Measurements from ENCODE around the gene SLC35E2B.
"Not testable (repeated sequence)": the region's sequence is repeated elsewhere in the genome, so short reads cannot be mapped to it uniquely, and the experiment has no call there.

Gene SLC35E2B

GRCh38 chr1:1715109-1715883, 22.7 kb upstream of the SLC35E2B start:
- H3K9me3 Mint-ChIP-seq, DNase-seq, H3K4me3 Mint-ChIP-seq, H3K4me1 Mint-ChIP-seq, ATAC-seq, H3K27ac Mint-ChIP-seq, H3K27me3 Mint-ChIP-seq: not testable (repeated sequence)
- peaks cover 37% of the 10 kb centered on the region for H3K36me3 Mint-ChIP-seq (ENCODE audit: low read depth)

GRCh38 chr1:1707897-1708296, 15.3 kb upstream of the SLC35E2B start:
- H3K27ac Mint-ChIP-seq; H3K9me3 Mint-ChIP-seq; H3K4me1 Mint-ChIP-seq; H3K36me3 Mint-ChIP-seq (ENCODE audit: low read depth); DNase-seq; H3K4me3 Mint-ChIP-seq; ATAC-seq; H3K27me3 Mint-ChIP-seq: not testable (repeated sequence)

GRCh38 chr1:1707241-1707640, 14.6 kb upstream of the SLC35E2B start:
- H3K4me1 Mint-ChIP-seq; H3K27ac Mint-ChIP-seq; H3K9me3 Mint-ChIP-seq; ATAC-seq; H3K27me3 Mint-ChIP-seq; DNase-seq; H3K4me3 Mint-ChIP-seq; H3K36me3 Mint-ChIP-seq (ENCODE audit: low read depth): not testable (repeated sequence)

- H3K9me3 Mint-ChIP-seq; ATAC-seq; H3K4me3 Mint-ChIP-seq; DNase-seq; H3K27ac Mint-ChIP-seq; H3K27me3 Mint-ChIP-seq; H3K4me1 Mint-ChIP-seq; H3K36me3 Mint-ChIP-seq (ENCODE audit: low read depth): not testable (repeated sequence)
Observed at GRCh38 chr1:1705623-1706022, 13.0 kb upstream of the SLC35E2B start.

- ATAC-seq; H3K4me1 Mint-ChIP-seq; H3K27me3 Mint-ChIP-seq; DNase-seq; H3K4me3 Mint-ChIP-seq; H3K36me3 Mint-ChIP-seq (ENCODE audit: low read depth); H3K27ac Mint-ChIP-seq; H3K9me3 Mint-ChIP-seq: not testable (repeated sequence)
Observed at GRCh38 chr1:1704284-1704957, 11.8 kb upstream of the SLC35E2B start.

- DNase-seq (no peak), ATAC-seq (no peak)
- Mint-ChIP-seq H3K4me3 (no peak overlapping the region), H3K4me1 (no peaks in the 10 kb centered on the region), H3K36me3 (ENCODE audit: low read depth) (peaks cover 7% of the 10 kb centered on the region), H3K9me3 (no peaks in the 10 kb centered on the region), H3K27ac (no peak overlapping the region), H3K27me3 (no peaks in the 10 kb centered on the region)
Observed at GRCh38 chr1:1703796-1704195, 11.2 kb upstream of the SLC35E2B start.

GRCh38 chr1:1702506-1702905, 9.9 kb upstream of the SLC35E2B start:
- not testable (repeated sequence) for H3K9me3 Mint-ChIP-seq, H3K4me3 Mint-ChIP-seq

GRCh38 chr1:1700557-1700956, 8.0 kb upstream of the SLC35E2B start:
- H3K27me3 Mint-ChIP-seq; H3K4me1 Mint-ChIP-seq; ATAC-seq; DNase-seq; H3K36me3 Mint-ChIP-seq (ENCODE audit: low read depth); H3K27ac Mint-ChIP-seq; H3K4me3 Mint-ChIP-seq; H3K9me3 Mint-ChIP-seq: not testable (repeated sequence)

More at GRCh38 chr1:1702506-1702905, 9.9 kb upstream of the SLC35E2B start:
- not testable (repeated sequence) for DNase-seq; H3K4me1 Mint-ChIP-seq; H3K27ac Mint-ChIP-seq; ATAC-seq; H3K36me3 Mint-ChIP-seq (ENCODE audit: low read depth); H3K27me3 Mint-ChIP-seq

- H3K27me3 Mint-ChIP-seq, H3K27ac Mint-ChIP-seq, ATAC-seq: not testable (repeated sequence)
Observed at GRCh38 chr1:1700067-1700466, 7.5 kb upstream of the SLC35E2B start.

GRCh38 chr1:1699061-1699460, 6.5 kb upstream of the SLC35E2B start:
- H3K9me3 Mint-ChIP-seq, result not testable (repeated sequence)

More at GRCh38 chr1:1700067-1700466, 7.5 kb upstream of the SLC35E2B start:
- DNase-seq; H3K9me3 Mint-ChIP-seq; H3K4me3 Mint-ChIP-seq; H3K36me3 Mint-ChIP-seq (ENCODE audit: low read depth); H3K4me1 Mint-ChIP-seq: not testable (repeated sequence)

GRCh38 chr1:1697358-1698183, 5.0 kb upstream of the SLC35E2B start:
- not testable (repeated sequence) for H3K27ac Mint-ChIP-seq; H3K27me3 Mint-ChIP-seq; DNase-seq; H3K9me3 Mint-ChIP-seq; H3K4me3 Mint-ChIP-seq; H3K36me3 Mint-ChIP-seq (ENCODE audit: low read depth); ATAC-seq; H3K4me1 Mint-ChIP-seq

More at GRCh38 chr1:1699061-1699460, 6.5 kb upstream of the SLC35E2B start:
- H3K4me1 Mint-ChIP-seq; H3K27ac Mint-ChIP-seq; ATAC-seq; H3K27me3 Mint-ChIP-seq; H3K36me3 Mint-ChIP-seq (ENCODE audit: low read depth); H3K4me3 Mint-ChIP-seq; DNase-seq: not testable (repeated sequence)

GRCh38 chr1:1696431-1697357, 4.1 kb upstream of the SLC35E2B start:
- H3K27me3 Mint-ChIP-seq; H3K4me1 Mint-ChIP-seq; ATAC-seq; H3K36me3 Mint-ChIP-seq (ENCODE audit: low read depth); H3K27ac Mint-ChIP-seq; H3K4me3 Mint-ChIP-seq; DNase-seq; H3K9me3 Mint-ChIP-seq: not testable (repeated sequence)

DNA sequence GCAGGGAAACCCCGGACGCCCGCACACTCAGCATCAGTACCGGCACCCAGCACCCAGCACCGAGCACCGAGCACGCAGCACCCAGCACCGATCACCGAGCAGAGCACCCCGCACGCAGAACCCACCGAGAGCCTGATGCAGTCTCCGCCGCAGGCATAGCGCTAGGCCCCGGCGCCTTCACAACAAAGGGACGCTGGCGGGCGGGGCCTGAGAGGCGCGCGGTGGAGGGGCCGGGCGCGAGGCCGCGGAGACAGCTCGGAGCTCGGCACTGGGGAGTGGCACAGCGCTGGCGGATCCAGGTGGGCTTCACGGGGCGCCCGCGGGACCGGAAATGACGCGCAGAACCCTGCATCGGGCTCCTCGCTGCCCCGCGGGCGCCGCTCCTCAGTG, 276 bp downstream of the SLC35E2B start:
- not testable (repeated sequence) for H3K27me3 Mint-ChIP-seq, H3K27ac Mint-ChIP-seq, DNase-seq, H3K9me3 Mint-ChIP-seq, H3K4me3 Mint-ChIP-seq
- Mint-ChIP-seq H3K36me3 (ENCODE audit: low read depth) (peaks cover 11% of the 10 kb centered on the region), H3K4me1 (peaks cover 19% of the 10 kb centered on the region)
- peak; percentile 53 for ATAC-seq

DNA sequence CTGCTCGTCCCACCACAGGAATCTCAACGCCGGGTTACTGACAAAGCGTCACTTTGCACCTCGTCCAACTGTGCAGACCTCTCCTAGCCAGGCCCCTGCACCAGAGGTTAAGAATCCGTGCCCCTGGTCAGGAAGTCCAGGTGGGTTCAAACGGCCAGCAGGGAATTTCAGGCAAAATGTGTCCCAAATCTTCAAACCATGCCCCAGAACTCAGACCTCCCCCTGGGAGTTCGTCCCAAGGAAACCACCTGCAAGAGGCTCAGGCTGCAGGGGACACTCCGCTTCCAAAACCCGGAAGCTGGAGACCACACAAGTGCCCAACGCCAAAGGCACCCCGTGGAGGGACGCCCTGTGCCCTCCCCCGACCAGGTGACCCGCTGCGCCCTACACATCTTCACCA, 1.2 kb downstream of the SLC35E2B start:
- not testable (repeated sequence) for ATAC-seq, H3K4me3 Mint-ChIP-seq, DNase-seq, H3K27ac Mint-ChIP-seq, H3K27me3 Mint-ChIP-seq, H3K9me3 Mint-ChIP-seq
- Mint-ChIP-seq H3K36me3 (ENCODE audit: low read depth) (peaks cover 11% of the 10 kb centered on the region), H3K4me1 (peaks cover 25% of the 10 kb centered on the region)

All from activated naive CD8-positive, alpha-beta T cell treated with anti-CD3 and anti-CD28 coated beads, Interleukin-2, amount 50 U/mL, for 24 hours (primary cell).